Activated naive CD4-positive, alpha-beta T cell treated with anti-CD3 and anti-CD28 coated beads, Interleukin-2, amount 50 U/mL, for 72 hours (primary cell): ENCODE measurements around the gene SETD1A. TPM values are rescaled to one million over a fixed set of nuclear protein-coding genes. Genes with fewer than 3 reads are reported as not detected.

Experiments
- total RNA-seq, 2 donors: library from RNA; stranded (reverse); gene quantifications; one replicate each; pipeline ENCODE4 v1.2.3, GENCODE V29; 2022

The SETD1A gene
- total RNA-seq, 2 donors from 2014 or later, result 24.5 to 34.1 TPM

Other genes with a start within 250 kb of the SETD1A start
- gene PHKG2, start 209.3 kb upstream of the SETD1A start, total RNA-seq, result 10 to 100 TPM; 32.9 to 61.9 TPM
- gene CFAP119, start 195.7 kb upstream of the SETD1A start, total RNA-seq, result 1 to 10 TPM; 2.6 to 3.6 TPM
- gene RNF40, start 195.4 kb upstream of the SETD1A start, total RNA-seq, result 10 to 100 TPM; 68.9 to 74.4 TPM
- 1 to 10 TPM in 1 of 2 donors, under 1 TPM in 1; 0.16 to 3.6 TPM for gene ZNF629, start 170.5 kb upstream of the SETD1A start, total RNA-seq
- 10 to 100 TPM; 27.3 to 45.9 TPM for gene BCL7C, start 63.7 kb upstream of the SETD1A start, total RNA-seq
- under 1 TPM; 0.29 to 0.96 TPM for gene CTF1, start 61.1 kb upstream of the SETD1A start, total RNA-seq
- 10 to 100 TPM; 24.4 to 36.4 TPM for gene FBXL19, start 34.2 kb upstream of the SETD1A start, total RNA-seq
- gene ORAI3, start 8.7 kb upstream of the SETD1A start, total RNA-seq, result 10 to 100 TPM in 1 of 2 donors, 1 to 10 TPM in 1; 7.3 to 17.1 TPM
- 1 to 10 TPM; 4.1 to 9.2 TPM for gene HSD3B7, start 27.5 kb downstream of the SETD1A start, total RNA-seq
- 1 to 10 TPM in 1 of 2 donors, under 1 TPM in 1; 0.87 to 4.5 TPM for gene STX1B, start 52.9 kb downstream of the SETD1A start, total RNA-seq
- gene STX4, start 75.8 kb downstream of the SETD1A start, total RNA-seq, result 10 to 100 TPM; 63.4 to 66.1 TPM
- 10 to 100 TPM; 14.5 to 32.7 TPM for gene ZNF668, start 116.5 kb downstream of the SETD1A start, total RNA-seq
- 10 to 100 TPM; 20.2 to 35.6 TPM for gene ZNF646, start 116.7 kb downstream of the SETD1A start, total RNA-seq
- 10 to 100 TPM in 1 of 2 donors, 1 to 10 TPM in 1; 7.4 to 12.1 TPM for gene PRSS53, start 131.2 kb downstream of the SETD1A start, total RNA-seq
- gene VKORC1, start 137.0 kb downstream of the SETD1A start, total RNA-seq, result 10 to 100 TPM; 41.4 to 91.4 TPM
- 10 to 100 TPM; 18.3 to 61.0 TPM for gene BCKDK, start 150.6 kb downstream of the SETD1A start, total RNA-seq
- 10 to 100 TPM; 57.8 to 88.5 TPM for gene KAT8, start 159.9 kb downstream of the SETD1A start, total RNA-seq
- gene PRSS8, start 178.0 kb downstream of the SETD1A start, total RNA-seq, result not detected
- 1 to 10 TPM; 1.0 to 1.1 TPM for gene PRSS36, start 192.3 kb downstream of the SETD1A start, total RNA-seq
- 100 to 1,000 TPM; 486 to 763 TPM for gene FUS, start 222.4 kb downstream of the SETD1A start, total RNA-seq
- gene PYCARD, start 245.0 kb downstream of the SETD1A start, total RNA-seq, result 10 to 100 TPM in 1 of 2 donors, 1 to 10 TPM in 1; 1.2 to 19.7 TPM